ENCODE data around the gene NAA40.
A peak's percentile ranks its signal among the peaks of the same experiment; 100 is the strongest.
"Not testable (repeated sequence)": the region's sequence is repeated elsewhere in the genome, so short reads cannot be mapped to it uniquely, and the experiment has no call there.

The NAA40 gene

DNA sequence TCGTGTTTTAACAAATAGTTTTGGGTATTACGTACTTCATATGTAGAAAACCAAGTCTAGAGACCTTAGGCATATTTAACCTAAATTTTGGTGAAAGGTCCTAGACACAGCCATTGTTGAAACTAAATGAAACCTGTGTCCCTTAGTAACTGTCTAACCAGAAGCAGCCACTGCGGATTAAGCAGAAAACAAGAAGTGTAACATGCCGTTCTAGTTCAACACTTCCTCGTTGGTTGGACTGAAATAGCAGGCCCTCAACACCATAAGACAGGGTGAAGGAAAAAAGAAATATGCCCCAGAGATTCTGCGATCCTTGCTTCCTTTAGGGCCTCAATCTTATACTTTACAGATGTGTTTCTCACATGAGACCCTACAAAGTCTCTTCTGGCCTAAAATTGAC lies 2.0 kb downstream of the NAA40 start:
- no peak for DNase-seq

DNA sequence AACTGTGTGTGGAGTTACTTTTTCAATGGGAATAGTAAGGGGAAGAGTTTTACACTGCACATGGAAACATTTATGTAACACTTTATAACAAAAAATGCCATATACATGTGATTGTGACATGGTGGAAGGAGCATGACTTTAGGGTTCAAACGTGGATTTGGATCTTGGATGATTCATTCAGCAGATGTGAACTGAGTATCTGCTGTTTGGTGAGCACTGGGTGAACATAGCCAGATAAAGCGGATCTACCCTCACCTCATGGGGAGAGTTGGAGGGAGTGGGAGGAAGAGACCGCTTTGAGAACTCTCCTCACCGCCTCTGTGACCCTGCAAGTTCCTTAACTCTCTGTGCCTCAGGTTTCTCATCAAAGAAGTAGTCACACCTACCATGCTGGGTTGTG lies 3.1 kb downstream of the NAA40 start:
- no peak for DNase-seq

DNA sequence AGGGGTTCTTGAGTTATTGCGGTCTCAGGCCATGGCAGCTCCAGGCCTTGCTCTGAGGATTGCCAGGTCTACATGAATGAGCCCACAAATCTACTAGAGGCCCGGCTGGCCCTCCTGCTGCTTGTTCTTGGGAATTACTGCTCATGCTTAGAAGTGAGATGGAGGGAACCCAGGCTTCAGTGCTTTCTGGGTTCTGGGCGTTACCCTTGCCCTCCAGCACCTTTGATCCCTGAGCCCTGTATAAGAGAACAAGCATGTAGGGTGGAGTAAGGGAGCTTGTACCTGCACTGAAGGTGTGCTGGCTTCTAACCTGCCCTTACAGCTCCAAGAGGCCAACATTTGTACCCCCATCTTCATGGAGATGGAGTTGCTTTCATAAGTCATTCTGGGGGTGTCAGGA lies 4.0 kb downstream of the NAA40 start:
- DNase-seq: no peak

DNA sequence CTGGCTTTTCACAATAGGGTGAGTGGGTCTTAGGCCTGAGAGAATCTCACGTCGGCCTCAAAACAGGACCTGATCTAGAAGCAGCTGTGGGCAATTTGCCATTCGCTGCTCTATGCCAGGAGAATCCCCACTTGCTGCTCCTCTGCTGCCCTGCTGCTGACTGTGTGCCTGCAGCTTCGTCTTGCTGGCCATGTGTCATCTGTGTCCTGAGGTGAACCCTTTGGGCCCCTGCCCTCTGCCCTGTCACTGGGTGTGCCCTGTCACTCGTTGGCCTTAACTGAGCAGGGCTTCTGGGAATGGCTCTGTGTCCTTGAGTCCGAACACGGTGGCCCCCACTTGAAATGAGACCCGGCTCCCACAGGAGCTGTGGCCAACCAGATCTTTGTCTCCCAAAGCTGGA lies 6.2 kb downstream of the NAA40 start:
- no peak for DNase-seq

DNA sequence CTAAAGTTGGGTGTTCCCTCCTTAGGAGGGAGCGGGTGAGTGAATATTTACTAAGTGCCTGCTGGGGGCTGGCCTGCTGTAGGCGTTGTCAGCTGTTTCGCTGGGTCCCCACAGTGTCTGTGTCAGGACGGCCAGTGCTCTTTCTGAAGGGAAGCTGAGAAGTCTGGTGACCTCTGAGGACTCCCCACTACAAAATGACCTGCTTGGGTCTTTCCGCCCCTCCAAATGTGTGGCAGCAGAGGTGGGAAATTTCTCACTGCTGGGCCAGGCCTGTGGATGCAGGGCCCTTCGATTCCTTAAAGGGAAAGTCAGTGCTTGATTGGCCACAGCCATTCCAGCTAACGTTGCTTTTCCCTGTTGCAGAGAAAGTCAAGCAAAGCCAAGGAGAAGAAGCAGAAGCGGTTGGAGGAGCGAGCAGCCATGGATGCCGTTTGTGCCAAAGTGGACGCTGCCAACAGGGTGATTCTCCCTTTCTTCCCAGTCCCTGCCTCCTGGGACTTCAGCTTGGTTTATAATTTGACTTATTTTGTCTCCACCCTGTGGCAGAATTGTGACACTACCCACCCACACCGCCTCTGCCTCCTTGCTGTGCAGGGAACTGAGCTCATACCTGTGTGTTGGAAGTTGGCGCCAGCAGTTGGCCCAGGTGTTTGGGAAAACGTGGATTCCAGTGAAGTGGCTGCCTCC lies 6.8 kb downstream of the NAA40 start:
- DNase-seq: peak; percentile 51 to 59

DNA sequence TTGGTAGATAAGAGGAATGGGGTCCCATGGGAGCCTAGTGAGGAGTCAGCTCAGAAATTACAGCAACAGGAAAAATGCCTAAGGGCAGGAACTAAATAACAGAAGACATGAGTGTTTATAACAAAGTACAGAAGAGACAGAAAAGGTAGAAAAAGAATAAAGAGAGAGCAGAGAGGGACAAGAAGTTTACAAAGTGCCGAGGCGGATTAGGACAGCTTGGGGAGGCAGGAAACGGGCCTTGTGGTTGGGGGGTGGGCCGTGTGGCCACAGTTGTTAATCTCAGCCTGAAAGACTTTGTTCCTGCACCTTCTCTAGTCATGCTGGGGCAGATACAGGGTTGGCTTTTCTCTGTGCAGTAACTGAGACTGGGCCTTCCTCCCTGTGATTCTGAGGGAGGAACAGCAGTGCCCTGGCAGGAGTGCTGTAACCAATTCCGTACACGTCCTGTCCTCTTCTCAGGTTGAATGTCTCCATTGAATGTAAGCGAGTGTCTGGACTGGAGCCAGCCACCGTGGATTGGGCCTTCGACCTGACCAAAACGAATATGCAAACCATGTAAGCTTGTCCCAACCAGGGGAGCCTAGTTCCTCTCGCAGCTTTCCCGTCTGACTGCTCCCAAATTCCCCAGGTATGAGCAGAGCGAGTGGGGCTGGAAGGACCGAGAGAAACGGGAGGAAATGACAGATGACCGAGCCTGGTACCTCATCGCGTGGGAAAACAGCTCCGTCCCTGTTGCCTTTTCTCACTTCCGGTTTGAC lies 13.2 kb downstream of the NAA40 start:
- DNase-seq: no peak

DNA sequence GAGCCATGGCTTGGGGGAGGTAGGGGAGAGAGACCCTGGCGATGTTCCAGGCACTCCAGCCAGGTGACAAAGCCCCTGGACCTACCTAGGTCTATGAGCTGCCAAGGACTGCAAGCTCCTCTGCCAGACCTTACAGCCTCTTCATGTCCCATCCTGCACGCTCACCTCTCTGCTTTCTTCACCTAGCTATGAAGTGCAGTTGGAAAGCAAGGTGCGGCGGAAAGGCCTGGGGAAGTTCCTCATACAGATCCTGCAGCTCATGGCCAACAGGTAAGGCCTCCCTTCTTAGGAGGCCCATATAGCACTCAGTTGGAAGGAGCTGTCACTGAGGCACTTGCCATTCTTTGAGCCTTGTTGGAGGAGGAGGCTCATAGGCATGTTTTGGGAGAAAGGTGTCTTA lies 13.8 kb downstream of the NAA40 start:
- no peak for DNase-seq

DNA sequence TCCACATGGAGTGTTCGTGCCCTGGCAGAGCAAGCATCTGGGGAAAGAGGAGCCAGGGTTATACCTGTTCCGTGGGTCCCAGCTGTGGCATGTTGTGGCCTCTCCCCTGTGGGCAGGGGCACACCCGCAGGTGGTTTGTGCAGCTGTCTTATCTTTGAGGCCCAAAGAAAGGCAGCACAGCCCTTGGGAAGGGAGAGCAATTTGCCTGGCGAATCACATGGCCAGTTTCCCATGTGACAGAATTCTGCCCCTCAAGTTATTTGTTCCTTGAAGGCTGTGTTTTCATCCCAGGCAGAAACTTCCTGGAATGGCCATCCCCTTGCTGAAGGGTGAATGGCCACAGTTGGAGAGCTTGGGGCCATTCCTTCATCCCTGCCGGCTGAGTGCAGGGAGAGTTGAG lies 19.2 kb downstream of the NAA40 start:
- no peak for DNase-seq

DNA sequence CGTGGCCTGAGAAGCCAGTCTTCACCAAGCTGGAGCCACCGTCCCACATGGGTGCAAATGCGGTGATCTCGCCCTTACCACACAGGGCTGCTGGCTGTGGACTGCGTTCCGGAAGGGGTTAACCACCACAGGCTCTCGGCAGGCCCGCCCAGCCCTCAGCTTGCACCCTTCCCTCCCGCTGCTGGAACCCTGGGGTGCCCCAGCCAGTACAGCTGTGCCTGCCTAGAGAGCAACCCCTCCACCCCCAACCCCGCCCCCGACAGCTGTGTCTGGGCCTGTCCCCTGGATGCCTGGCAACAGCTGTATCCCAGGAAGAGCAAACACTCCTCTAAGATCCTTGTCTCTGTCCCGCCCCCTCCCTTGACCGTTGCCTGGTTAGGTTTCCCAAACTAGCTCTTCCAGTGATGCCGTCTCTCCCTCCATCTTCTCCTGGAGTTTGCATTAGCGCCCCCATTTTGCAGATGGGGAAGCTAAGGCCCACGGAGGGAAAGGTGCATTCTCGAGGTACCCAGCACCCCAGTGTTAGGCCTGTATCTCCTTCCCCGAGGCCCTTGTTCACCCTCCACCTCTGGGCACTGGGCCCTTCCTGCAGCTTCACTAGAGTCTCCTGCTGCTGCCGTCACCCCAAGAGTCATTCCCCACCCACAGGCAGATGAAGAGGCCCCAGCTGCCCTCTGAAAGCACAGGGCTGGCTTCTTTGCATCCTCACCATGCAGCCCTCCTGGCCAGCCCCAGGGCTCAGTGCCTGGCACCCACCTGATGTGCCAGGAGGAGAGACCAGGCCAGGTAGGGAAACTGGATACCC lies 23.0 kb downstream of the NAA40 start:
- DNase-seq: no peak

DNA sequence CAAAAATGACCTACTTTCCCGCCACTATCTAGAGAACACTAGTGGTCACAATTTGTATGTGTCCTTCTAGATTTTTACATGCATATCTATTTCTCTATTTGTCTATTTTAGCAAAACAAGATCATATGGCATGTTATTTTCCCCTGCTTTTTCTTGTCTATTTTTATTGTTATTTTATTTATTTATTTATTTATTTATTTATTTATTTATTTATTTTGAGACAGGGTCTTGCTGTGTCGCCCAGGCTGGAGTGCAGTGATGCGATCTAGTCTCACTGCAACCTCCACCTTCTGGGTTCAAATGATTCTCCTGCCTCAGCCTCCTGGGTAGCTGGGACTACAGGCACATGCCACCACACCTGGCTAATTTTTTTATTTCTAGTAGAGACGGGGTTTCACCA lies 25.1 kb downstream of the NAA40 start:
- DNase-seq: not testable (repeated sequence)

DNA sequence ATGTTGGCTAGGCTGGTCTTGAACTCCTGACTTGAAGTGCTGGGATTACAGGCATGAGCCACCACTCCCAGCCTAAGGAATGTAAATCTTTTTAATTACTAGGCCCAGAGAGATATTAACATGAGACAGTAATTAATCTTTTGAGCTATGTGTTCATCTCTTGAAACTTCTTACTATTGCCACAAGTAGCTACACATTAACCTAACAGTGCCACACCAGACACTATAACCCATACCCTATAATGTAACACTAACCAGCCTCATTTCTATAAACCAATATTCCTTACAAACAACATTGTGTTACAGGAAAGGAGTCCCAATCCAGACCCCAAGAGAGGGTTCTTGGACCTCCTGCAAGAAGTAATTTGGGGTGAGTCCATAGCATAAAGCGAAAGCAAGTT lies 27.6 kb downstream of the NAA40 start:
- no peak for DNase-seq

DNA sequence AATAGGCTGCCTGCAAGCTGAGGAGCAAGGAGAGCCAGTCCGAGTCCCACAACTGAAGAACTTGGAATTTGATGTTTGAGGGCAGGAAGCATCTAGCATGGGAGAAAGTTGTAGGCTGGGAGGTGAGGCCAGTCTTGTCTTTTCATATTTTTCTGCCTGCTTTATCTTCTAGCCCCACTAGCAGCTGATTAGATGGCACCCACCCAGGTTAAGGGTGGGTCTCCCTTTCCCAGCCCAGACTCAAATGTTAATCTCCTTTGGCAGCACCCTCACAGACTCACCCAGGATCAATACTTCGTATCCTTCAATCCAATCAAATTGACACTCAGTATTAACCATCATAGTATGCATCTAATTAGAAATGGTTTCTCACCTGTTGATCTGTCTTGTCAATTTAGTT lies 30.7 kb downstream of the NAA40 start:
- DNase-seq: no peak

DNA sequence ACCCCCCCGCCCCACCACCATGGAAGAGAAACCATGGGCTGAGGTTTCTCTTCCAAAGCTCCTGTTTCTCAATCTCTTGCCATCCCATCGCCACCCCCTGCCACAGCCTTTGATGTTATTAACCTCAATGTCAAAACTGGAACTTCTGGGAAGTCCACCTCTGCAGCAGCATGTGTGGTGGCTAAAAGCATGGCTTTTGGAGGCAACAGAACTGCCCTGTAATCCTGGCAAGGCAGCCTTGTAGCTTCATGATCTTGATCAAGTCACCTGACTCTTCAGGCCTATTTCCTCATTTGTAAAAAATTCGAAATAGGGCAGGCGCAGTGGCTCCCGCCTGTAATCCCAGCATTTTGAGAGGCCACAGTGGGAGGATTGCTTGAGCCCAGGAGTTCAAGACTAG lies 32.1 kb downstream of the NAA40 start:
- DNase-seq: no peak

DNA sequence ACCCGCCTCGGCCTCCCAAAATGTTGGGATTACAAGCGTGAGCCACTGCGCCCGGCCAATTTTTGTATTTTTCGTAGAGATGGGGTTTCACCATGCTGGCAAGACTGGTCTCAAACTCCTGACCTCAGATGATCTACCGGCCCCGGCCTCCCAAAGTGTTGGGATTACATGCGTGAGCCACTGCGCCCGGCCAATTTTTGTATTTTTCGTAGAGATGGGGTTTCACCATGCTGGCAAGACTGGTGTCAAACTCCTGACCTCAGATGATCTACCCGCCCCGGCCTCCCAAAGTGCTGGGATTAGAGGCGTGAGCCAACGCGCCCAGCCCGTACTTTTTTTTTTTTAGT lies 35.1 kb downstream of the NAA40 start:
- not testable (repeated sequence) for DNase-seq

DNA sequence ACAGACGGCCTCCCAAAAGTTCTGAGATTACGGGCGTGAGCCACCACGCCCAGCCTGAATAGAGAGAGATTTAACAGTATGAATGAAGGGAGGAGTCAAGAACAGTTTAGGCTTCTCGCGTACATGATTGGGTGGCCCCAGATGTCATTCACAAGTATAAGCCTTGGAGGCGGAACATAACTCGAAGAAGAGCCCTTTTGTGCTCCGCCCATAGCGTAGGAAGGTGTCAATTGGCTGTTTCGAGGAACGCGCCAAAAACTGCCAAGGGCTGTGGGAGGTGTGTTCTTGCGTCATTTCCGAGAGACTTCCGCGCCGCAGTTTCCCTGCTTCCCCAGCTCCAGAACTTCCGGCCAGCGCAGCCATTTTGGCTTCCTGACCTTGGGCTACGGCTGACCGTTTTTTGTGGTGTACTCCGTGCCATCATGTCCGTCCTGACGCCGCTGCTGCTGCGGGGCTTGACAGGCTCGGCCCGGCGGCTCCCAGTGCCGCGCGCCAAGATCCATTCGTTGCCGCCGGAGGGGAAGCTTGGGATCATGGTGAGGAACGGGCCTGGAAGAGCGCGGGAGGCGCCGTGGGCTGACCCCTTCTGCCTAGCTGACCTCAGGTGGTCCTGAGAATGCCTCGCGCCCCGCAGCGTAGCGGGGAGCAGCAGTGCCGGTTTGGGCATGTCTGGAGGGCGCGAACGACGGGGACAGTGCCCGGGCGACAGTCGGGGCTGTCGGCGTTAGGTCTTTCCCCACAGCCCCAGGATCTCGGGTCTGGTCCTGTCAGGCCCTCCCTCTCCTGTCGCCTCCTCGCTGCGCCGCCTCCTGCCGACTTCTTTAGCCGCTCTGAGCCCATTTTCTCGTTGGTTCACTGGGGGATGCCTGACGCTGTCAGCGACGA lies 35.7 kb downstream of the NAA40 start, which contains the start of gene COX8A:
TSS of gene COX8A (plus strand) at position 362 of the 885 bp plus-strand sequence. CDS start at position 423, 61 bp downstream.
- peak; percentile 93 to 94 for DNase-seq

DNA sequence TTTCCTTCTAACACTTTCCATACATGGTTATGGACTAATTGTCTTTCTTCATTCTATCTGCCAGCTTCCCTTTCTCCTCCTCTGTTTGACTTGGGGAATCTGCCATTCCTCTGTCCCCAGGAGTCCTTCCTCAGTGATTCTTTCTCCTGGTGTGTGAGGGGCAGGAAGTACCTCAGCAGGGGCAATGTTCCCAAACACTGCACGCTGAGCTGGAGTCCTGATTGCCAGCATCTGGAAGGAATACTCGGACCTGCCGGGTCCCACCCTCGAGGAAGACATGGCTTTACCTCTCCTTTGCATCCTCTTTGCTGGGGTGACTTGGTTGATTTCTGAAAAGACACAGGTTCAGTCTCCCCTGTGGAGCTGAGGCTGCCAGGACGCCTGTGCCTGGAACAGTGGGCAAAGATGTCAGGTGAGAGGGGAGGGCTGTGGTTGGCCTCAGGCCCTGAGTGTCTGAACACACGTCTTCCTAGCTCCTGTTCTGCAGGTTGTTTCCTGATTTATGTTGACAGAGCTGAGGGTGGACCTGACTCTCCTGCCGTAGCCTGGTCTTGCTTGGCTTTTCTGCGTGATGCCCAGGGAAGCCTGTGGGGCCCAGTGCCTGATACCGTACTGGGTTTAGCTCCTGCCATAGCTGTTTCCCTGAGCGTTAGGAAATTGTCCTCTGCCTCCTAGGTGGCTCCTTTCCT lies 39.9 kb downstream of the NAA40 start:
- no peak for DNase-seq

DNA sequence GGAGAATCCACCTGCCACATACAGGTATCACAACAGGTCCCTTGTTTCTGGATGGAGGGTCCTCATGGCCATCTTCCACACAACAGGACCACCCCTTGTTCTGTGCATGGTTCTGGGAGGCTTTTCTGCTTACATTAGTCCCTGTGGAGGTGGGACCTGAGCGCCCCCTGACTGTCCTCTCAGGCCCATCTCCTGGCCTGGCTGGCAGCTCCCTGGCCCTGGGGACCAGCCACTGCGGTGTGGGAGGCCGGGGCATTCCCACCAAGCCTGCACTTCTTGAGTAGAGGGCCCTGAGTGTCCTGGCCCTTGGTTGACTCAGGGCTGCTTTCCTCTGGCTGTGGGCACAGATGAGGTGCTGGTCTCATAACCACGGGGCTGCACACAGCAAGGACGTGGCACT lies 40.6 kb downstream of the NAA40 start:
- no peak for DNase-seq

DNA sequence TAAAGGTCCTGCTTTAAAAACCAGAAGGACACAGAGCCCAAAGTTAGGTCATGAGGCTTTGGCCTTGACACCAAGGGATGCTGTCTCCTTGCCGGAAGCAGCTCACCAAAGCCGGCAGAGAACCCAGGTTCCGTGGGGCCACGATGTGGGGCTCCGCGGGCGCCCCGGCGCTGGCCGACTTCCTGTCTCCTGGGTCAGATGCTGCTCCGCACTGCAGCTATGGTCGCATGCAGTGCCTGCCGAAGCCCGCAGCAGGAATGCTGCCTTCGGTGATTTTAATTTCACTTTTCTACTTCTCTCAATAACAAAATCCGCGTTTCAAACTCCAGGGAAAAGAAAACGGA lies 47.0 kb downstream of the NAA40 start:
- peak; percentile 46 to 62 for DNase-seq

DNA sequence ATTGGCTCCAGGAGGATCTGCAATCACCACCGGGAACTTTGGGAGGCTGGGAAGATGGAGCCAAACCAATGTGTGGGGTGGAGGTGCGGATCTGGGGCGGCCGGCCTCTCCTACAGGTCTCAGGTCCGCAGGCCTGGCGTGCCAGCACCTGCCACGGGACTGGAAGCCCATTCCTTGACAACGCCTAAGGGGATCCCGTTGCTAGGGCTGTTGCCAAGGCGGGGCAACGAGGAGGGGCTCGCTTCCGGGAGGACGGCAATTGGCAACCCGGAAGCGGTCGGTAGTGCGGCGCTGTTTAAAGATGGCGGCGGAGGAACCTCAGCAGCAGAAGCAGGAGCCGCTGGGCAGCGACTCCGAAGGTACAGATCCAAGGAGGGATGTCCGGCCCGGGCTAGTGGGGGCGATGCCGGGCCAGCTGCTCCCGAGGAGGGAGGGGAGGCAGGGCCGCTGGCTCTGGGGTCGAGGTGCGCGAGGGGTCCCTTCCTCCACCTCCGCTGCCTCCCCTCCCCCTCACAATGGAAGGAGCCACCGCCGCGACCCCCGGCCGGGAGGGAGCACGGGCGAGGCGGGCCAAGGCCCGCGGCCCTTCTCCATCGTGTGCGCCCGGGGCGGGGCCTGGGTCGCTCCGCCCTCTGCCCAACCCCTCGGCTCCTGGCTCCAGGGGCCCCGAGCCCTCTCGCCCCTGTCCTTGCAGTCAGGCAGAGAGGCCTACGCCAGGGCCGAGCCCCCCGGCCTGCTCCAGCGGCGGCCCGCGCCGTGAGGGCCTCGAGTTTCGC lies 47.5 kb downstream of the NAA40 start, which contains the start of gene OTUB1:
TSS of gene OTUB1 (plus strand) at position 283 of the 776 bp plus-strand sequence. CDS start at position 302, 19 bp downstream.
- peak; percentile 84 to 86 for DNase-seq

DNA sequence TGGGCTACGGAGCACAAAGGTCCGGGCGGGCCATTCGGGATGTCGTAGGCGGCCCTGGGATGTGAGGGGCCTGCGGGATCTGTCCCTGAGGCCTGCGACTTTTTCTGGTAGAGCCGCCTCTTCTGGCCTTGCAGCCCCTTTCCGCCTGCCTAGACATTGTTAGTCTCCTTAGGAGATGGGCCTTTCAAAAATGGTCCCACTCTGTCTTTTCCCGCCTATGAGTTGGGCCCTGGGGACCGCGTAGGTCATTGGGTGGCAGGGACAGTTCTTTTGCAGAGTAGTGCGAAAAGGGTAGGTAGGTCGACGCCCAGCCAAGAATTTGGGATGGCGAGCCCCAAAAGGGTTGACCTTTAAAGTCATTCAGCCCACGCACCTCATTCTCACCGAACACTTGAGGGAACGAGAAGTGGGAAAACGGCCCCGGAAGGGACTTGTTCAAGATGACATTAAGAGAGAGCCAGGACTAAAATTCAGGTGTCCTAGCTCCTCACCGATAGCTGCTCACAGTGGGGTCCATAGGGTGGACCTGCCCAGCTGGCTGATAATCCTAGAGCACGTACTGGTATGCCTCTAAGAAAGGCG lies 48.2 kb downstream of the NAA40 start:
- DNase-seq: no peak

DNA sequence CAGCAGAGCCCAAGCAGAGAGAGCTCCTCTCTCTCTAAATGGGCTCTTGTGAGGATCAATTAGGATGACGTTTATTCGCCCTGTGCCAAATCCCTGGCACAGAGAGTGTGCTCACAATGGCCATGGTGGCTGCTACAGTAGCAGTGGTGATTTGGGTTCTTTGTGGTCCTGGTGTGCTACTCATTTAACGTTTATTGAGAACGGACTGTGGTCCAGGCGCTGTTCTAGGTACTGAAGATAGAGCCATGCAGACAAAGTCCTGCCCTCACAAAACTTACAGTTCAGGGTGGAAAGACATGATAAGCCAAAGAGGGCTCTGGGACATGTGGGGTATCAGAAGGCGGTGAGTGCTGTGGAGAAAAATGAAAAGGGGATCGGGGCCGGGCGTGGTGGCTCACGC lies 52.8 kb downstream of the NAA40 start:
- DNase-seq: no peak
